Lung (tissue), 12 donors: ENCODE results near the gene ERFL. TPM values are rescaled to one million over a fixed set of nuclear protein-coding genes. Genes with fewer than 3 reads are reported as not detected.
A peak's percentile ranks its signal among the peaks of the same experiment; 100 is the strongest.

Experiments used
- ATAC-seq: fragments of 200-7000 bp; cut with Tn5 transposase; one replicate; pipeline ENCODE4 v1.9.1; 2020; ENCODE audit warnings: moderate number of reproducible peaks; ENCODE audit not compliant: insufficient read depth, low FRiP score
- DNase-seq, 3 donors: peaks; one replicate each; pipeline ENCODE4 v3.0.0-alpha.2; 2013 to 2017
- H3K27ac ChIP-seq, 2 donors: one replicate each; pipeline ENCODE4 v1.5.1; 2013; ENCODE audit warnings: mild to moderate bottlenecking in 2 of 2, moderate library complexity in 2 of 2, control low read depth in 1 of 2, inconsistent platforms in 1 of 2, low read depth in 1 of 2, low read length in 1 of 2
- H3K27me3 ChIP-seq, 3 donors: one replicate each; pipeline ENCODE4 v1.5.1; 2013; ENCODE audit warnings: low read length in 2 of 3; ENCODE audit not compliant: control insufficient read depth in 3 of 3, insufficient read depth in 3 of 3
- H3K36me3 ChIP-seq, 4 donors: one replicate each; pipeline ENCODE4 v1.5.1; 2013; ENCODE audit warnings: low read length in 4 of 4, mild to moderate bottlenecking in 1 of 4, moderate library complexity in 1 of 4; ENCODE audit not compliant: control insufficient read depth in 4 of 4, insufficient read depth in 4 of 4
- H3K4me1 ChIP-seq, 5 donors: one replicate each; pipeline ENCODE4 v1.5.1; 2013; ENCODE audit warnings: low read length in 5 of 5, mild to moderate bottlenecking in 2 of 5, moderate library complexity in 1 of 5; ENCODE audit not compliant: control insufficient read depth in 5 of 5, insufficient read depth in 5 of 5
- H3K4me3 ChIP-seq: one replicate; pipeline ENCODE4 v1.5.1; 2013; ENCODE audit warnings: mild to moderate bottlenecking, control low read depth, moderate library complexity
- H3K9ac ChIP-seq, 2 donors: one replicate each; pipeline ENCODE4 v1.5.1; 2013; ENCODE audit warnings: low read length in 2 of 2, control low read depth in 1 of 2; ENCODE audit not compliant: insufficient read depth in 1 of 2
- H3K9me3 ChIP-seq, 4 donors: one replicate each; pipeline ENCODE4 v1.5.1; 2013; ENCODE audit warnings: low read length in 3 of 4, mild to moderate bottlenecking in 1 of 4, moderate library complexity in 1 of 4; ENCODE audit not compliant: control insufficient read depth in 4 of 4, insufficient read depth in 3 of 4
- WGBS, 2 donors: extraction: QIAGEN DNeasy Blood & Tissue Kit; methylation state at CpG; one replicate each; pipeline ENCODE4 v1.1.7; 2013; 5-methylcytosine and 5-hydroxymethylcytosine counted together
- polyA plus RNA-seq, 2 donors: library from polyadenylated mRNA; stranded (reverse); fragments of 200-250 nt; gene quantifications; one replicate each; pipeline ENCODE4 v1.2.1, GENCODE V29; 2013
- total RNA-seq, 2 donors: library from RNA; depleted of rRNA in 1 of 2; stranded (reverse); fragments of >200 nt in 1 of 2; gene quantifications; one replicate each; pipeline ENCODE4 v1.2.1, GENCODE V29; 2014 to 2021
- TF ChIP-seq, protein P1 (sequence below): IDR thresholded peaks from 2 replicates; pipeline ENCODE4 v1.5.1; 2012; ENCODE audit warnings: mild to moderate bottlenecking; ENCODE audit errors: control extremely low read depth, extremely low read depth
- donor health status: control.
- donor health status: control.
- donor health status: Bipolar disorder and iron deficiency.
- donor health status: healthy.
- donor health status: DM: yes; HTN: yes; CAD: no.

The ERFL gene
- total and polyA plus RNA-seq, 4 donors = 0.16 to 0.67 (median 0.37) TPM; not detected in 1

DNA sequence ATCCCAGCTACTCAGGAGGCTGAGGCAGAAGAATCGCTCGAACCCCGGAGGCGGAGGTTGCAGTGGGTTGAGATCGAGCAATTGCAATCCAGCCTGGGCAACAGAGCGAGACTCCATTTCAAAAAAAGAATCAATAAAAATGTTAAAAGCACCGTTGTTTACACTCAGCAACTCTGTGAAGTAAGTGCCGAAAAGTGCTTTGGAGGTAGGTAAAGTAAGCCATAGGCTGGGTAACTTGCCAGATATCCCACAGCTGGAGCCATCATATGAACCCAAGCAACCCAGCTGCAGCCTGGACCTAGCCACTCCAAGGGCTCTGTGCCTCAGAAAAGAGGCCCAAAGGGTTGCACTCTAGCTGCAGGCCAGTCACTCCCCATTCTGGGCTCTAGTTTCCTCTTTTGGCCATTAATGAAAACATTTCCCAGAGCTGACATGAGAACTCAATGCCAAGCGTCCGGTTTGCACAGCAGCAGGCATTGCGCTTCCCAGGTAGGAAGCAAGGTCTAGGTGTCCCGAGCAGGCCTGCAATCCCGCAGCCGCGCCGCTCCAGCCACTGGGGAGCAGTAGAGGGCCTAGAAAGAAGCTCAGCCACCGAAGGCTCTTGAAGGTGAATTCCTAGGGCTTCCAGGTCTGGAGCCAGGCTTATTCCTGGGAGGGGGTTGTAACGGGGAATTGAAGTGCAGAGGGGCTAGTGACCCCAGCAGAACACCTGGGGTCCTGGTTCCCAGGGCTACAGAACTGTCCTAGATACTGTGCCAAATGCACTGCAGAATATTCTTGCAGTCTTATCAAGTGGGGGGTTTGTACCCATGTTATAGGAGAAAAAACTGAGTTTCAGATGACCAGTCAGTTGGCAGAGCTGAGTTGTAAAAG is 55.2 kb downstream of the ERFL start:
- H3K4me1 ChIP-seq = no peaks in the 10 kb centered on the region
- 45 to 50% methylated on average over 18 of the region's 18 CpGs for WGBS, 2 donors
- ATAC-seq (peak; percentile 43), DNase-seq (peak; percentile 58 to 76 (median 67))
- TF ChIP-seq, protein P1, sequence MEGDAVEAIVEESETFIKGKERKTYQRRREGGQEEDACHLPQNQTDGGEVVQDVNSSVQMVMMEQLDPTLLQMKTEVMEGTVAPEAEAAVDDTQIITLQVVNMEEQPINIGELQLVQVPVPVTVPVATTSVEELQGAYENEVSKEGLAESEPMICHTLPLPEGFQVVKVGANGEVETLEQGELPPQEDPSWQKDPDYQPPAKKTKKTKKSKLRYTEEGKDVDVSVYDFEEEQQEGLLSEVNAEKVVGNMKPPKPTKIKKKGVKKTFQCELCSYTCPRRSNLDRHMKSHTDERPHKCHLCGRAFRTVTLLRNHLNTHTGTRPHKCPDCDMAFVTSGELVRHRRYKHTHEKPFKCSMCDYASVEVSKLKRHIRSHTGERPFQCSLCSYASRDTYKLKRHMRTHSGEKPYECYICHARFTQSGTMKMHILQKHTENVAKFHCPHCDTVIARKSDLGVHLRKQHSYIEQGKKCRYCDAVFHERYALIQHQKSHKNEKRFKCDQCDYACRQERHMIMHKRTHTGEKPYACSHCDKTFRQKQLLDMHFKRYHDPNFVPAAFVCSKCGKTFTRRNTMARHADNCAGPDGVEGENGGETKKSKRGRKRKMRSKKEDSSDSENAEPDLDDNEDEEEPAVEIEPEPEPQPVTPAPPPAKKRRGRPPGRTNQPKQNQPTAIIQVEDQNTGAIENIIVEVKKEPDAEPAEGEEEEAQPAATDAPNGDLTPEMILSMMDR = peak; percentile 52
- no peak overlapping the region for H3K4me3 ChIP-seq
- peaks cover 0 to under 1% (median 0%) of the 10 kb centered on the region in 3 donors for H3K27me3 ChIP-seq
- peak overlapping the region in 1 of 2 donors; percentile 12 for H3K27ac ChIP-seq
- no peak overlapping the region for H3K9ac ChIP-seq
- peaks cover 4 to 33% (median 13%) of the 10 kb centered on the region in 4 donors for H3K36me3 ChIP-seq
- no peaks in the 10 kb centered on the region for H3K9me3 ChIP-seq

DNA sequence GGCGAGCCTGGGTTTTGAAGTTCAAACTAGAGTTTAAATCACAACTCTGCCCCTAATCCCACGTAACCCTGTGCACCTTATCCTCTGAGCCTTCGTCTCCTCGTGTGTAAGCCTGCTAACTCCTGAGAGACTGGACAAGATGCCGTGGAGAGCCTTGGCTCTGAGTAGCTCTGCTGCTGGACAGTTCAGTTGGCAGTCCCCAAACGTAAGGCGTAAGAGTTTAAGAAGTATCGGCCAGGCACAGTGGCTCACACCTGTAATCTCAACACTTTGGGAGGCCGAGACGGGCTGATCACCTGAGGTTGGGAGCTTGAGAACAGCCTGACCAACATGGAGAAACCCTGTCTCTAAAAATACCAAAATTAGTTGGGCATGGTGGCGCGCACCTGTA is 55.9 kb downstream of the ERFL start:
- TF ChIP-seq, protein P1 = no peak
- no peaks in the 10 kb centered on the region for H3K27me3 ChIP-seq
- no peak for DNase-seq
- H3K9ac ChIP-seq = no peak overlapping the region
- 90 to 91% methylated on average over 12 of the region's 12 CpGs for WGBS, 2 donors
- no peaks in the 10 kb centered on the region for H3K9me3 ChIP-seq
- H3K36me3 ChIP-seq = peaks cover 7 to 33% (median 13%) of the 10 kb centered on the region in 4 donors
- H3K27ac ChIP-seq = no peak overlapping the region
- H3K4me3 ChIP-seq = no peak overlapping the region
- H3K4me1 ChIP-seq = no peaks in the 10 kb centered on the region
- no peak for ATAC-seq

DNA sequence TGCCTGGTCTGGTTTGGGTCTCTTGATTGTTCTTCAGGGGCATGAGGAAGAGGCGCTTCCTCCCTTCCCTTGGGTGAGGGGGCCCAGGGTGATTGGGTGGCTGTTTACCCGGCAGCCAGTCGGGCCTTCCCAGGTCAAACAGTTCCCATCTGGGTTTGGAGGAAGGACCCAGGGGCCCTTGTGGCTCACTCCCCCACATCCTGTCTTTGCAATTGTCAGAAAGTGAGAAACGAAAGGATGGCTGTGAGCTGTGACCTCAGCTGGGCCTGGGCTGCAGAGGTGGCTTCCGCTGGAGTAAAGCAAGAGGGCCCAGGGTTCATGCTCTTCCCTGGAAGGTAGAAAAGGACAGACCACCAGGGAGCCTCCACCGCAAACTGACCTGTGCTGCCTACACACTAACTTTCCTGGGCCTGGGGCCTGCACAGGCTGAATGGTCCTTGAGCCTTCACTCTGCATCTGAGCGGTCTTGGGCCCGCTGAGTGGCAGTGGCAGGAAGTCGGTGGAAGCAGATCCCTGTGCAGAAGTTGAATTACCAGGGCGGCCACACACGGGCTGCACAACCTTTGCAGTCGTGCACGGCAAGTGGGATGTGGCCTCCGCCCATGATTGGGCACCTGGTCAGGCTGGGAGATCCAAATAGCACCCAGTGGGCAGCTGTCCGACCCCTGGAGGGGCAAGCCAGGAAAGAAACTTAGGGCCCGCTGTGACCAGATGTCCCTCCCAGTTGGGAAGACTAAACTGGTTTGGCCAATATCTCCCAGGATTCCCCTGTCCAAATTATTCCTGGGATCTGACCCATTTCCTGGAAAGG is 56.5 kb downstream of the ERFL start:
- WGBS, 2 donors = 34 to 53% methylated on average over 16 of the region's 16 CpGs
- Histone ChIP-seq H3K27ac (peak overlapping the region; percentile 3 to 30), H3K4me1 (no peaks in the 10 kb centered on the region), H3K27me3 (no peaks in the 10 kb centered on the region), H3K9ac (no peak overlapping the region), H3K4me3 (no peak overlapping the region), H3K9me3 (no peaks in the 10 kb centered on the region), H3K36me3 (peaks cover 7 to 33% (median 13%) of the 10 kb centered on the region in 4 donors)
- TF ChIP-seq, protein P1 = no peak
- DNase-seq (peak in 1 of 3 donors; percentile 11), ATAC-seq (no peak)
